GM21619 (cell line): ENCODE results near the gene AURKB.

Source experiments
- ATAC-seq: cut with Tn5 transposase; IDR thresholded peaks from one replicate; pipeline ENCODE4 v1.9.1; 2021; ENCODE audit not compliant: unreplicated experiment

AURKB gene

DNA sequence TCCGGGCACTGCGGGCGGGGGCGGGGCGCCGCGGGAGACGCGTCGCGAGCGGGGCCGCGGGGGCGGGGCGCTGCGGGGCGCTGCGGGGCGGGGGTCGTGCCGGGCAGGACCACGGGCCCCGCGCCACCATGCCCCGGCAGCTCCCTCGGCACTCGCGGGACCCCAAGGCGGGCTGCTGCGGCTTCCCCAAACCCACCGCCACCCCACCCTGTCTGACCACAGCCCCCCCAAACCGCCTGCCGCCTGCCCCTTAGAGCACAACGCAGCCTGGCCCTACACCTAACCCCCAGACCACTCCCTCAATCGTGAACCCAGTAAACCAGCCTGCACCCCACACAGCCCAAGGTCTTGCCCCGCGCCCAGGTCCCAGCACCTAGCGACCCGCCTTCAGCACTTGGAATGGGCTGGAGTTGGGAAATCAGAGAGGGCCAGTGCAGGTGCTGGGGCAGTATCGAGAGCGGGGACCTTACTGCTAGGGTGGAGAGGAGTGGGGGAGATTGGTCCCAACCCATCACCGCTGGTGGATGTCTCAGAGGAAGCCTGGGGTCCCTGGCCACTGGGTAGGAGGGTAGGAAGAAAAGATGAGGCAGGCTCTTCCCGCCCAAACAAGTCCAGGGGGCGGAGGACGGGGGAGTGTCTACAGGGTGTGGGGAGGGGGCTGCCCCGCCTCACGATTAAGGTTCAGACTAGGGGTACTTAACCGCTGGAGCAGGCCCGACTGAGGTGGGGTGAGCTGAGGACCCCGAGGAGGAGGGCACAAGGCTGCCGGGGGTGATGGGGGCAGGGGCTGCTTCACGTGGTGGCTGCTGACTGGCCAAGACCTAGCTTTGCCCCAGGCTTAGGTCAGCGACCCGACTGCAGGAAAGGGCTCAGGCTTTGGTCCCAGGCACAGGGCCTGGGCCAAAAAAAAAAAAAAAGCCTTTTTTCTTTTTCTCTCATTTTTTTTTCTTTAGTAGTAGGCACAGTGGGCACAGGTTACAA lies 47.1 kb downstream of the AURKB start:
- ATAC-seq = no peak

DNA sequence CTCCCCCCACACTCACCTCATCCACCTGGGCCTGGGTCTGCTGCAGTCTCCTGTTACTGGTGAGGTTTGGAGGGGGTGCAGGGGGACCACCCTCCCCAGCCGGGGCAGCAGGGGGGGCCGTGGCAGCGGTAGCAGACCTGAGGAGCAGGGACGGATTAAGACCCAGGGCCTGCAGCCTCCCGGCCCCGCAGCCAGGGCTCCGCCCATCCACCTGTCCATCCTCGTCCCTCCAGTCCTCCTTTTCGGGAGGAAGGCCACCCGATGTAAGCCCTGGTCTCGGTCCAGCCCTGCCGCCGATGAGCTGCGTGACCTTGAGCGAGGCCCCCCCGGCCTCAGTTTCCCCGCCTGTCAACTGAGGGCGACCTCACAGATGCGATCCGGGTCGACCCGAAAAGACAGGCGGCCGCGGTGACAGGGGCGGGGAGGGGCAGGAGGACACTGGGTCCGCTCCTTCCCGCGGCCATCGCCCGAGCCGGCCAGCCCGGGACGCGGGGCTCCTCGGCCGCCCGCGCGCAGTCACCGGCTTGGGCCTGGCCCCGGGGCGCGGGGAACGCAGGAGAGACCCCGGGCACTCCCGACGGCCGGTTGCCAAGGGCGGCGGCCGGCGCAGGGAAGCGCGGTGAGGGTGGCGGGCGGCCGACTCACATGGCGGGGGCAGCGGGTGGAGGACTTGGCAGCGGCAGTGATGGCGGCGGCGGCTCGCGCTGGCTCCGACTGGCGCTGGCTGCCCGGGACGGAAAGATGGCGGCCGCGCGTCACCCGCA lies 48.0 kb downstream of the AURKB start, which contains the start of gene VAMP2:
VAMP2 (minus strand) TSS at position 716 of the 764 bp plus-strand sequence; CDS start at position 647, 69 bp downstream.
- no peak for ATAC-seq

- no peak for ATAC-seq
These were observed 48.8 kb downstream of the AURKB start for GRCh38 chr17:8161289-8162232.

- no peak for ATAC-seq
These were observed 49.6 kb downstream of the AURKB start for GRCh38 chr17:8160741-8161221.

DNA sequence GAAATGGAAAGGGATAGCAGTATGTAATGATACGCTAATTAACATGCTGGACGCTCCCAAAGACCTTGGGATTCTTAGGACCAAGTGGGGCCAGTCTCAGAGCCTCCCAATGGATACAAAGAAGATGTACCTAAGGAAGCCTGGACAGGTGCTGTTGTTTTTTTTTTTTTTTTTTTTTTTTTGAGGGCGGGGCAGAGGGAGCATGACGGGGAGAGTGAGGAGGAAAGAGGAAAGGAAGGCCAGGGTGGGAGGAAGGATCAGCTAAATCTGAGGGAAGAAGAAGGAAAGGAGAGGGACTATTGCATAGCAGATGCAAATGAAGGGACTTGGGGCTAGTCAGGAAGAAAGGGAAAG lies 50.2 kb downstream of the AURKB start:
- ATAC-seq = no peak

- no peak for ATAC-seq
These were observed 50.7 kb downstream of the AURKB start for GRCh38 chr17:8159459-8160223.

- ATAC-seq = no peak
These were observed 51.4 kb downstream of the AURKB start for GRCh38 chr17:8159032-8159400.

GRCh38 chr17:8158267-8159031 lies 51.9 kb downstream of the AURKB start:
- ATAC-seq = no peak

DNA sequence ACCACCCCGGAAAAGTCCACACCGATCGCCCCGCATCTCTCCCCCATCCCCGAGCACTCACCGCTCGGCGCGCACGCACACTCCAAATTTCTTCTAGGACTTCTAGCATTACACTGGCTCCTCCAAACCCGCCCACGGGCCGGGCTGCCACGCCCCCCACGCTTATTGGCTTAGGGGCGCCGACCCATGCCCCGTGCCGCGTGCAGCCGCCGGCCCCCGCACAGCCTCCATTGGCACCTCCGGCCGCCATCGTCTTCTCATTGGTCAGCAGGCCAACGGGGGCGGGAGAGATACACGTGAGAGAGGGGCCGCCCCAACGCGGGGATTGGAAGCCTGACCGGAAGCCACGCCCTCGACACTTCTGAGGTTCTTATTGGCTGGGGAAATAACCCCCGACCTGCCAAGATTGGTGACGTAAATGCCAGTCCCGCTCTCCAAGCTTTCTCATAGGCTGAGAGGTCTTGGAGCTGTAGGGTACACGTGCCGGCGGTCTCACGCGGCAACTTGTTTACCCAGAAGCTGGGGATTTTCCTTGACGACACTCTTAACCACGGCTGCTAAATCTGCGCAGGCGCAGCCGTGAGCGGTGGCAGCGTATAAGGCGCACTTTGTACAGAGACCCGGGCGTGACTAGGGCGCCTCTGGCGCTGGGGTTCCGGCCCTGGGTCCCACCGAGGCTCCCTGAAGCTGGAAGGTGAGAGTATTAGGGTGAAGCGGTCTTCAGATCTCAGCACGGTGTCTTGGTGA lies 54.0 kb downstream of the AURKB start:
- ATAC-seq = peak; percentile 63

GRCh38 chr17:8155996-8156245 lies 54.5 kb downstream of the AURKB start:
- ATAC-seq = no peak

- ATAC-seq = no peak
These were observed 55.0 kb downstream of the AURKB start for GRCh38 chr17:8155231-8155995.
